Measurements from ENCODE around the gene MATN3. TPM values are rescaled to one million over a fixed set of nuclear protein-coding genes. Genes with fewer than 3 reads are reported as not detected.

MATN3 gene
- polyA plus RNA-seq, 1 of the 3 experiments (the other 2 are of a cell fraction), result 5.9 TPM

DNA sequence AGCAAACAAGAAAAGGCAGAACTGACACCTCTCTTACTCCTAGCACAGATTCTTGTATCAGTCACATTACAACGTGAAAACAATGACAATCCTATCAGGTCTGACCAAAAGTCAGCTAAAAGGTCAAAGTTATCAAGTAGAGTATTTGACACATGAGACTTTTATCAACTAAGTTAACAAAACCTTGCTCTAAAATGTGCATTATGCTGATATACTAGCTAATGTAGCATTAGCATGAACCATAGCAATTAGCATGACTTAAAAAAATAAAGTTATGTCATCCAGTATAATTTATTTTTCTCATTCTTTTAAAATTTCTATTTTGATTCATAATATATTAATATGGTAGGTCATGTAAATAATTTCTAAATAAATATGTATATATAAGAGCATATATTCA is 69.3 kb downstream of the MATN3 start:
- no peak overlapping the region for H3K9ac ChIP-seq
- H4K20me1 ChIP-seq (ENCODE audit: insufficient read depth), result no peaks in the 10 kb centered on the region
- no peaks in the 10 kb centered on the region for H3F3A ChIP-seq (replicated peaks; ENCODE audit: insufficient read depth)
- peaks cover 43 to 94% of the 10 kb centered on the region in 2 experiments for H3K36me3 ChIP-seq (replicated peaks in 1 of 2; ENCODE audit: control insufficient read depth in 1 of 2, insufficient read depth in 2 of 2, low read length in 1 of 2)
- POLR2A ChIA-PET, result no interaction called here
- CTCF ChIA-PET, result interaction anchor here (0.9 to 2.8 kb wide), 7 partner anchors 10 to 436 kb away, joined by 3 to 16 read pairs (median 4); no protein-coding TSS in a partner anchor
- H3K4me1 ChIP-seq (ENCODE audit: control insufficient read depth in 1 of 2, insufficient read depth in 2 of 2, low read depth in 1 of 2, low read length in 1 of 2), result no peaks in the 10 kb centered on the region; a peak in 1 of 4 replicates
- H3K9me2 ChIP-seq, result no peaks in the 10 kb centered on the region
- no peak for TF ChIP-seq RFX5 (IDR thresholded peaks at IDR 0.05; ENCODE audit: low read length)
- TF ChIP-seq RAD21 (IDR thresholded peaks at IDR 0.05; ENCODE audit: low read length), result no peak
- TF ChIP-seq, protein P1, sequence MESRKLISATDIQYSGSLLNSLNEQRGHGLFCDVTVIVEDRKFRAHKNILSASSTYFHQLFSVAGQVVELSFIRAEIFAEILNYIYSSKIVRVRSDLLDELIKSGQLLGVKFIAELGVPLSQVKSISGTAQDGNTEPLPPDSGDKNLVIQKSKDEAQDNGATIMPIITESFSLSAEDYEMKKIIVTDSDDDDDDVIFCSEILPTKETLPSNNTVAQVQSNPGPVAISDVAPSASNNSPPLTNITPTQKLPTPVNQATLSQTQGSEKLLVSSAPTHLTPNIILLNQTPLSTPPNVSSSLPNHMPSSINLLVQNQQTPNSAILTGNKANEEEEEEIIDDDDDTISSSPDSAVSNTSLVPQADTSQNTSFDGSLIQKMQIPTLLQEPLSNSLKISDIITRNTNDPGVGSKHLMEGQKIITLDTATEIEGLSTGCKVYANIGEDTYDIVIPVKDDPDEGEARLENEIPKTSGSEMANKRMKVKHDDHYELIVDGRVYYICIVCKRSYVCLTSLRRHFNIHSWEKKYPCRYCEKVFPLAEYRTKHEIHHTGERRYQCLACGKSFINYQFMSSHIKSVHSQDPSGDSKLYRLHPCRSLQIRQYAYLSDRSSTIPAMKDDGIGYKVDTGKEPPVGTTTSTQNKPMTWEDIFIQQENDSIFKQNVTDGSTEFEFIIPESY (IDR thresholded peaks at IDR 0.05; ENCODE audit: borderline replicate concordance, low read depth), result no peak
- no peak for TF ChIP-seq TEAD4 (IDR thresholded peaks at IDR 0.05; ENCODE audit: borderline replicate concordance, insufficient read depth)
- no peak for TF ChIP-seq FOSL2 (IDR thresholded peaks at IDR 0.05; ENCODE audit: borderline replicate concordance, low read depth)
- no peak for TF ChIP-seq ELF1 (IDR thresholded peaks at IDR 0.05)
- TF ChIP-seq TAF1 (IDR thresholded peaks at IDR 0.05; ENCODE audit: borderline replicate concordance, low read depth, low read length), result no peak
- TF ChIP-seq, protein P2, sequence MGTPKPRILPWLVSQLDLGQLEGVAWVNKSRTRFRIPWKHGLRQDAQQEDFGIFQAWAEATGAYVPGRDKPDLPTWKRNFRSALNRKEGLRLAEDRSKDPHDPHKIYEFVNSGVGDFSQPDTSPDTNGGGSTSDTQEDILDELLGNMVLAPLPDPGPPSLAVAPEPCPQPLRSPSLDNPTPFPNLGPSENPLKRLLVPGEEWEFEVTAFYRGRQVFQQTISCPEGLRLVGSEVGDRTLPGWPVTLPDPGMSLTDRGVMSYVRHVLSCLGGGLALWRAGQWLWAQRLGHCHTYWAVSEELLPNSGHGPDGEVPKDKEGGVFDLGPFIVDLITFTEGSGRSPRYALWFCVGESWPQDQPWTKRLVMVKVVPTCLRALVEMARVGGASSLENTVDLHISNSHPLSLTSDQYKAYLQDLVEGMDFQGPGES (IDR thresholded peaks at IDR 0.05; ENCODE audit: low read depth, low read length), result no peak
- no peak for TF ChIP-seq FOXM1 (IDR thresholded peaks at IDR 0.05; ENCODE audit: low read depth)
- H3K9me3 ChIP-seq, result no peaks in the 10 kb centered on the region
- no peaks in the 10 kb centered on the region for H3K27me3 ChIP-seq (ENCODE audit: insufficient read depth)
- no peak overlapping the region for H3K27ac ChIP-seq (ENCODE audit: low read depth in 2 of 2, low read length in 1 of 2)
- H3K4me3 ChIP-seq (ENCODE audit: low read depth in 2 of 2, low read length in 1 of 2), result no peak overlapping the region
- no peak for DNase-seq
- H3K4me2 ChIP-seq, result no peak overlapping the region
- H3K79me2 ChIP-seq (ENCODE audit: insufficient read depth), result no peaks in the 10 kb centered on the region
- no peak overlapping the region for H2AFZ ChIP-seq (ENCODE audit: low read depth)
- 90% methylated on average over 1 of the region's 1 CpG for WGBS (ENCODE audit: low lambda C conversion rate)

- CTCF ChIA-PET, result interaction anchor here (1.2 to 2.8 kb wide), 5 partner anchors 9 to 152 kb away, joined by 3 to 16 read pairs (median 6); no protein-coding TSS in a partner anchor
- H3K79me2 ChIP-seq (ENCODE audit: insufficient read depth), result no peaks in the 10 kb centered on the region
- H3K4me1 ChIP-seq (ENCODE audit: control insufficient read depth in 1 of 2, insufficient read depth in 2 of 2, low read depth in 1 of 2, low read length in 1 of 2), result peaks cover 0 to 2% of the 10 kb centered on the region in 2 experiments; a peak in 2 of 4 replicates
- H3K27ac ChIP-seq (ENCODE audit: low read depth in 2 of 2, low read length in 1 of 2), result no peak overlapping the region; a peak in 1 of 4 replicates
- H3K9me2 ChIP-seq, result no peaks in the 10 kb centered on the region
- H3K27me3 ChIP-seq (ENCODE audit: insufficient read depth), result no peaks in the 10 kb centered on the region
- no peak overlapping the region for H2AFZ ChIP-seq (ENCODE audit: low read depth)
- no peaks in the 10 kb centered on the region for H3F3A ChIP-seq (replicated peaks; ENCODE audit: insufficient read depth)
- no peak overlapping the region for H3K4me3 ChIP-seq (ENCODE audit: low read depth in 2 of 2, low read length in 1 of 2)
- no peak for DNase-seq
- no peak overlapping the region for H3K9ac ChIP-seq
- no peaks in the 10 kb centered on the region for H3K9me3 ChIP-seq
- H3K36me3 ChIP-seq (replicated peaks in 1 of 2; ENCODE audit: control insufficient read depth in 1 of 2, insufficient read depth in 2 of 2, low read length in 1 of 2), result peaks cover 51 to 94% of the 10 kb centered on the region in 2 experiments
- TF ChIP-seq TCF12 (IDR thresholded peaks at IDR 0.05) (peak; percentile 15; the same call in 1 of the 2 replicates), POLR2AphosphoS5 (IDR thresholded peaks at IDR 0.05; ENCODE audit: low read depth, low read length) (no peak)
- POLR2A ChIA-PET, result no interaction called here
- no peak overlapping the region for H3K4me2 ChIP-seq
- no peaks in the 10 kb centered on the region for H4K20me1 ChIP-seq (ENCODE audit: insufficient read depth)
Measured at GRCh38 chr2:19942199-19942598, 70.3 kb downstream of the MATN3 start.

Other genes starting within 250 kb of the MATN3 start
- gene TTC32, start 110.7 kb downstream of the MATN3 start, polyA plus RNA-seq (2012; rRNA removed), result 9.1 and 11.9 TPM in 2 replicates
- 8.6 and 12.1 TPM in 2 replicates for gene WDR35, start 22.6 kb downstream of the MATN3 start, polyA plus RNA-seq (2012; rRNA removed)
- 306 and 350 TPM in 2 replicates for gene LAPTM4A, start 39.0 kb upstream of the MATN3 start, polyA plus RNA-seq (2012; rRNA removed)
- gene SDC1, start 212.5 kb upstream of the MATN3 start, polyA plus RNA-seq (2012; rRNA removed), result 105 and 122 TPM in 2 replicates

Measured in SK-N-SH (cell line).